DND-41 (cell line): Measurements from ENCODE around the gene CYTH4.

ENCODE experiments used
- CTCF ChIP-seq: IDR thresholded peaks from 2 replicates; pipeline ENCODE4 v1.5.1; 2012; ENCODE audit warnings: borderline replicate concordance, low read length, moderate library complexity, mild to moderate bottlenecking; ENCODE audit not compliant: poor library complexity, severe bottlenecking; ENCODE audit errors: extremely low read depth
- EZH2 ChIP-seq: IDR thresholded peaks from 3 replicates; pipeline ENCODE4 v1.6.1; 2012; ENCODE audit warnings: borderline replicate concordance, low read depth, mild to moderate bottlenecking, moderate library complexity, low read length, inconsistent platforms; ENCODE audit not compliant: severe bottlenecking

- no peak for TF ChIP-seq CTCF
- no peak for TF ChIP-seq EZH2
These were observed 16.6 kb downstream of the CYTH4 start for GRCh38 chr22:37298748-37299495.
